ENCODE measurements around the gene HNRNPM. TPM values are rescaled to one million over a fixed set of nuclear protein-coding genes. Genes with fewer than 3 reads are reported as not detected.

Gene HNRNPM
- total RNA-seq, 3 donors from 2014 or later (not counting 1 experiment from before 2014, with no cell fraction given), result 272 to 300 (median 299) TPM

- peak within 1 kb of the TSS; percentile 63 for H3K4me3 Mint-ChIP-seq
- peak; percentile 63 for TF ChIP-seq CTCF (IDR thresholded peaks at IDR 0.05)
- Histone ChIP-seq H3K27me3 (ENCODE audit: control insufficient read depth, insufficient read depth, low read length) (no peaks in the 10 kb centered on the region), H3K9me3 (ENCODE audit: control insufficient read depth, insufficient read depth, low read length) (no peaks in the 10 kb centered on the region), H3K27ac (ENCODE audit: low read length) (no peak within 1 kb of the TSS), H3K4me3 (ENCODE audit: low read length) (peak within 1 kb of the TSS; percentile 47), H3K36me3 (ENCODE audit: control insufficient read depth, insufficient read depth, low read length) (no peaks in the 10 kb centered on the region), H3K4me1 (ENCODE audit: control insufficient read depth, insufficient read depth, low read length) (peaks cover 10% of the 10 kb centered on the region)
- no peak within 1 kb of the TSS for H3K27ac Mint-ChIP-seq
- H3K36me3 Mint-ChIP-seq, result no peaks in the 10 kb centered on the region
- intact Hi-C loops (cut with micrococcal nuclease), result loop anchor here (1.0 to 10.0 kb wide), 5 partner anchors 23 to 179 kb away; partner anchors contain the start of genes HNRNPM, MYO1F, RAB11B and ZNF414
- peaks cover 4 to 5% of the 10 kb centered on the region in 2 donors for H3K4me1 Mint-ChIP-seq
- peak; percentile 98 to 100 (median 99) for ATAC-seq
- no peaks in the 10 kb centered on the region for H3K27me3 Mint-ChIP-seq (ENCODE audit: low read depth in 2 of 2)
- DNase-seq, result peak; percentile 96 to 98
- no peaks in the 10 kb centered on the region for H3K9me3 Mint-ChIP-seq
- WGBS (ENCODE audit: insufficient coverage), result 6% methylated on average over 89 of the region's 89 CpGs
Observed at GRCh38 chr19:8412783-8413628, 31.8 kb upstream of the HNRNPM start, which contains the start of gene MARCHF2. Gene MARCHF2 (plus strand): TSS chr19:8413305. CDS start chr19:8421841, 8,536 bp downstream.

GRCh38 chr19:8413629-8413995, 31.2 kb upstream of the HNRNPM start:
- Histone ChIP-seq H3K27me3 (ENCODE audit: control insufficient read depth, insufficient read depth, low read length) (no peaks in the 10 kb centered on the region), H3K9me3 (ENCODE audit: control insufficient read depth, insufficient read depth, low read length) (no peaks in the 10 kb centered on the region), H3K27ac (ENCODE audit: low read length) (no peak overlapping the region), H3K36me3 (ENCODE audit: control insufficient read depth, insufficient read depth, low read length) (no peaks in the 10 kb centered on the region), H3K4me3 (ENCODE audit: low read length) (peak overlapping the region; percentile 47), H3K4me1 (ENCODE audit: control insufficient read depth, insufficient read depth, low read length) (peaks cover 10% of the 10 kb centered on the region)
- intact Hi-C loops (cut with micrococcal nuclease), result loop anchor here (1.0 to 10.0 kb wide), 5 partner anchors 23 to 179 kb away; partner anchors contain the start of genes HNRNPM, MYO1F, RAB11B and ZNF414
- no peak for TF ChIP-seq CTCF (IDR thresholded peaks at IDR 0.05)
- no peaks in the 10 kb centered on the region for H3K36me3 Mint-ChIP-seq
- ATAC-seq, result no peak
- WGBS (ENCODE audit: insufficient coverage), result 24% methylated on average over 3 of the region's 3 CpGs
- peaks cover 4 to 5% of the 10 kb centered on the region in 2 donors for H3K4me1 Mint-ChIP-seq
- DNase-seq, result peak in 1 of 2 donors; percentile 21
- no peaks in the 10 kb centered on the region for H3K27me3 Mint-ChIP-seq (ENCODE audit: low read depth in 2 of 2)
- H3K27ac Mint-ChIP-seq, result no peak overlapping the region
- H3K9me3 Mint-ChIP-seq, result no peaks in the 10 kb centered on the region
- H3K4me3 Mint-ChIP-seq, result peak overlapping the region; percentile 61

- ATAC-seq, result no peak
- Histone ChIP-seq H3K36me3 (ENCODE audit: control insufficient read depth, insufficient read depth, low read length) (peaks cover 2% of the 10 kb centered on the region), H3K4me3 (ENCODE audit: low read length) (no peak overlapping the region), H3K4me1 (ENCODE audit: control insufficient read depth, insufficient read depth, low read length) (peaks cover 10% of the 10 kb centered on the region), H3K27me3 (ENCODE audit: control insufficient read depth, insufficient read depth, low read length) (no peaks in the 10 kb centered on the region), H3K27ac (ENCODE audit: low read length) (no peak overlapping the region), H3K9me3 (ENCODE audit: control insufficient read depth, insufficient read depth, low read length) (no peaks in the 10 kb centered on the region)
- intact Hi-C loops (cut with micrococcal nuclease), result loop anchor here (10.0 kb wide), 1 partner anchor 98 kb away; the partner anchor contains the start of gene ZNF414
- H3K9me3 Mint-ChIP-seq, result no peaks in the 10 kb centered on the region
- WGBS (ENCODE audit: insufficient coverage), result 81% methylated on average over 4 of the region's 4 CpGs
- TF ChIP-seq CTCF (IDR thresholded peaks at IDR 0.05), result no peak
- H3K36me3 Mint-ChIP-seq, result no peaks in the 10 kb centered on the region
- no peak for DNase-seq
- H3K4me1 Mint-ChIP-seq, result peaks cover 4 to 5% of the 10 kb centered on the region in 2 donors
- no peaks in the 10 kb centered on the region for H3K27me3 Mint-ChIP-seq (ENCODE audit: low read depth in 2 of 2)
- H3K4me3 Mint-ChIP-seq, result no peak overlapping the region
- H3K27ac Mint-ChIP-seq, result no peak overlapping the region
Observed at GRCh38 chr19:8416796-8417195, 28.0 kb upstream of the HNRNPM start.

Measured in natural killer cell (primary cell).